Osteoblast (primary cell): ENCODE measurements around the gene CTXN2. TPM values are rescaled to one million over a fixed set of nuclear protein-coding genes. Genes with fewer than 3 reads are reported as not detected.

Source experiments
- DNase-seq: peaks from one replicate; pipeline ENCODE4 v3.0.0; 2011; ENCODE audit warnings: low spot score, mixed read lengths; ENCODE audit not compliant: insufficient read length; ENCODE audit errors: missing footprints
- H2AFZ ChIP-seq: 2 replicates; pipeline ENCODE4 v1.6.0; 2011; ENCODE audit warnings: mild to moderate bottlenecking, low read length
- H3K27ac ChIP-seq: 2 replicates; pipeline ENCODE4 v1.5.1; 2011; ENCODE audit warnings: mild to moderate bottlenecking, low read depth, low read length, moderate library complexity
- H3K27me3 ChIP-seq: 2 replicates; pipeline ENCODE4 v1.6.0; 2012; ENCODE audit warnings: mild to moderate bottlenecking, control low read depth, inconsistent platforms, low read length, moderate library complexity; ENCODE audit not compliant: insufficient read depth
- H3K36me3 ChIP-seq: 2 replicates; pipeline ENCODE4 v1.5.1; 2011; ENCODE audit warnings: mild to moderate bottlenecking, low read length, control low read depth, moderate library complexity; ENCODE audit not compliant: insufficient read depth
- H3K4me1 ChIP-seq: 2 replicates; pipeline ENCODE4 v1.5.1; 2011; ENCODE audit warnings: mild to moderate bottlenecking, low read length, control low read depth, moderate library complexity; ENCODE audit not compliant: insufficient read depth
- H3K4me2 ChIP-seq: 2 replicates; pipeline ENCODE4 v1.6.0; 2011; ENCODE audit warnings: mild to moderate bottlenecking, low read length; ENCODE audit not compliant: insufficient read depth
- H3K4me3 ChIP-seq: fragments of 200-600 bp; sonication (generic); 3 replicates; pipeline ENCODE4 v1.5.1; 2012; ENCODE audit warnings: mild to moderate bottlenecking, low read length, inconsistent platforms; ENCODE audit not compliant: insufficient read depth
- H3K79me2 ChIP-seq: 2 replicates; pipeline ENCODE4 v1.6.0; 2012; ENCODE audit warnings: mild to moderate bottlenecking, low read length, control low read depth, inconsistent platforms; ENCODE audit not compliant: insufficient read depth
- H3K9me3 ChIP-seq: 2 replicates; pipeline ENCODE4 v1.5.1; 2011; ENCODE audit warnings: low read depth, low read length, control low read depth
- H4K20me1 ChIP-seq: 2 replicates; pipeline ENCODE4 v1.6.0; 2012; ENCODE audit warnings: mild to moderate bottlenecking, low read length, control low read depth; ENCODE audit not compliant: insufficient read depth
- CTCF ChIP-seq: IDR thresholded peaks from 2 replicates; pipeline ENCODE4 v1.5.1; 2011; ENCODE audit warnings: mild to moderate bottlenecking, low read depth, low read length, moderate library complexity; ENCODE audit errors: extremely low read depth
- total RNA-seq: library from RNA; depleted of rRNA; stranded (reverse); fragments of >200 nt; gene quantifications from 2 replicates; pipeline ENCODE4 v1.2.3, GENCODE V29; 2012

Gene CTXN2
- total RNA-seq, 1 donor, result not detected

- no peak overlapping the region for H3K4me2 ChIP-seq
- H3K27me3 ChIP-seq, result no peaks in the 10 kb centered on the region
- no peak for DNase-seq
- H3K27ac ChIP-seq, result no peak overlapping the region
- H3K9me3 ChIP-seq, result no peaks in the 10 kb centered on the region
- H3K36me3 ChIP-seq, result no peaks in the 10 kb centered on the region
- H3K4me1 ChIP-seq, result no peaks in the 10 kb centered on the region
- no peaks in the 10 kb centered on the region for H3K79me2 ChIP-seq
- TF ChIP-seq CTCF, result no peak
- H3K4me3 ChIP-seq, result no peak overlapping the region
- no peaks in the 10 kb centered on the region for H4K20me1 ChIP-seq
- no peak overlapping the region for H2AFZ ChIP-seq
These were observed 50.5 kb downstream of the CTXN2 start for GRCh38 chr15:48242015-48242414.

- no peak overlapping the region for H3K27ac ChIP-seq
- no peaks in the 10 kb centered on the region for H4K20me1 ChIP-seq
- H3K36me3 ChIP-seq, result no peaks in the 10 kb centered on the region
- H2AFZ ChIP-seq, result no peak overlapping the region
- no peak overlapping the region for H3K4me3 ChIP-seq
- no peaks in the 10 kb centered on the region for H3K9me3 ChIP-seq
- H3K79me2 ChIP-seq, result no peaks in the 10 kb centered on the region
- H3K4me1 ChIP-seq, result no peaks in the 10 kb centered on the region
- no peak overlapping the region for H3K4me2 ChIP-seq
- TF ChIP-seq CTCF, result no peak
- no peak for DNase-seq
- H3K27me3 ChIP-seq, result no peaks in the 10 kb centered on the region
These were observed 51.1 kb downstream of the CTXN2 start for GRCh38 chr15:48242535-48242934.

- no peaks in the 10 kb centered on the region for H3K36me3 ChIP-seq
- no peak overlapping the region for H3K27ac ChIP-seq
- H3K9me3 ChIP-seq, result no peaks in the 10 kb centered on the region
- H3K4me3 ChIP-seq, result no peak overlapping the region
- H3K4me1 ChIP-seq, result no peaks in the 10 kb centered on the region
- no peaks in the 10 kb centered on the region for H3K79me2 ChIP-seq
- no peak overlapping the region for H2AFZ ChIP-seq
- TF ChIP-seq CTCF, result no peak
- H4K20me1 ChIP-seq, result no peaks in the 10 kb centered on the region
- DNase-seq, result no peak
- no peak overlapping the region for H3K4me2 ChIP-seq
- H3K27me3 ChIP-seq, result no peaks in the 10 kb centered on the region
These were observed 53.5 kb downstream of the CTXN2 start for GRCh38 chr15:48244921-48245320.

- H3K79me2 ChIP-seq, result no peaks in the 10 kb centered on the region
- no peaks in the 10 kb centered on the region for H3K27me3 ChIP-seq
- no peak overlapping the region for H3K4me2 ChIP-seq
- H3K4me1 ChIP-seq, result no peaks in the 10 kb centered on the region
- H3K36me3 ChIP-seq, result no peaks in the 10 kb centered on the region
- no peaks in the 10 kb centered on the region for H3K9me3 ChIP-seq
- no peak for DNase-seq
- H4K20me1 ChIP-seq, result no peaks in the 10 kb centered on the region
- H3K27ac ChIP-seq, result no peak overlapping the region
- H3K4me3 ChIP-seq, result no peak overlapping the region
- H2AFZ ChIP-seq, result no peak overlapping the region
- no peak for TF ChIP-seq CTCF
These were observed 56.9 kb downstream of the CTXN2 start for GRCh38 chr15:48248414-48248813.
